ENCODE data around the gene GAB4.
"Not testable (repeated sequence)": the region's sequence is repeated elsewhere in the genome, so short reads cannot be mapped to it uniquely, and the experiment has no call there.

GRCh38 chr22:16914911-16915310 lies 93.1 kb downstream of the GAB4 start:
- not testable (repeated sequence) for TF ChIP-seq EP300 (IDR thresholded peaks at IDR 0.05); CTCF (IDR thresholded peaks at IDR 0.05); POLR2A (IDR thresholded peaks at IDR 0.05; ENCODE audit: low read depth)

Measured in esophagus muscularis mucosa (tissue), 4 donors.